ENCODE data around the gene ZKSCAN5.
A peak's percentile ranks its signal among the peaks of the same experiment; 100 is the strongest.

ZKSCAN5 gene

DNA sequence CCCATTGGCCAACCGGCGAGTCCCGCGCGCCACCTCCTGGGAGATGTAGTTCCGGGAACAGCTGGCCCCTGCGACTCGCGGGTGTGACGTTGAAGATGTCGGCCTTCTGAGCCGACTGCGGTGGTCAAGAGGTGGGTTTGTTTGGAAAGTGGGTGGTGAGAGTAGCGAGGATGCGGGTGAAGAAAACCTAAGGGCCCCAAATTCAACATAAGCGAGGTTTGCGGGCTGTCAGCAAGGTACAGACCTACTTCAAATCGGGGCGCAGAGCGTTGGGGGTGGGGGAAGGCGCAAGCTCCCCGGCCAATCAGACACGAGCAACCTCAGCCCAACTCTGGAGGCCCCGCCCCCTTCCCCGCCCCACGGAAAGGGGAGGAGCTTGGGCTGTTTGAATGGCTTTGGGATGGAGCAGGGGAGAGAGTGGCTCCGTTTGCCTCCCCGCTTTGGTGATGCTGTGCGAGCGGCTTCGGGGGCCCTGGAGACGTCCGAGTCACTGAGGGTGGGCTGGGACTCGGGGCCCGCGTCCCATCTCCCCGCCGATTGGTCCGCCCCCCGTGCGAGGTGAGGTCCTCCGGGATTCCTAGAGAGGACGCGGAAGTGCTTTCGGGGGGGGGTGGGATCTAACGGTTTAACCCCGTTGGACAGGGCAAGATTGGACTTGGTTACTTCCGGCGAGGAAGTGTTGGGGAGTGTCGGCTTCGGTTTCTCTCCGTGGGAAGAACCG, at the start of gene ZKSCAN5:
Gene ZKSCAN5, plus strand, starts transcription at position 60 of the 721 bp plus-strand sequence. CDS start 1,383 bp downstream, outside the sequence.
- DNase-seq (ENCODE audit: low read depth in 2 of 2) = peak; percentile 93 to 95

DNA sequence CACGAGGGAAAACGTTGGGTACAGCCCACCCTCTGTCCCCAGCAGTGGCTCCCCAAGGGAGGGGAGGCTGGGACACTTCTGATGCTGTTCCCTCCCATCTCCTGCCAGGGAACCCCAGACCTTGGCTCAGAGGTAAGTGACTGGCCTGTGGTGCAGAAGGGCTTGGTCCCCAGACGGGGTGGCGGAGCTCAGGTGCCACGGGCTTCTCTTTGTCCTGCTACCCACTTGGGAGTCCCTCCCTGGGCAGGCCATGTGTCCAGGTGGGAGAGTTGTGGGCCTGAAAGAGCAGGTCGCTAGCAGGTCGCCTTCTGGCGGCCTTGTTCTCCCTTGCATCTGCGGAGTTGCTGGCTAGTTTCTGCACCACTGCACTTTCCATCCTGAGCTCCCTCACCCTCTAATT, 48.6 kb upstream of the ZKSCAN5 start:
- no peak for DNase-seq (ENCODE audit: low read depth in 2 of 2)

DNA sequence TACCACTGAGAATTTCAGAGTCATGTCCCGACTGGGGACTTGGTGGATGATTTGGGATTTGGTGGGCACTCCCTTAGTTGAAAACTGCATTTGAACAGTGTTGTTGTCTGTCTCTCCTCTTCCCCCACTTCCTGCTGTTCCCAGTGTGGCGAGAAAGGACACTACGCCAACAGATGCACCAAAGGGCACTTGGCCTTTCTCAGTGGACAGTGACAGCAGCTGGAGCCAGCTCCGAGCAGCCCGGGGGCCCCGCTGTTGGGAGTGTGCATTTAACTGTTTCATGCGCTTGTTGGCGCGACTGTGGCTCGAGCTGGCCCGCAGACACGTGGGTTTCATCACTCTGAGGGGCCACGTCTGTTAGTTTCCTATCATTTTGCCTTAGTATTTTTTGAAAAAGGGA, 48.2 kb upstream of the ZKSCAN5 start:
- DNase-seq (ENCODE audit: low read depth in 2 of 2) = no peak

DNA sequence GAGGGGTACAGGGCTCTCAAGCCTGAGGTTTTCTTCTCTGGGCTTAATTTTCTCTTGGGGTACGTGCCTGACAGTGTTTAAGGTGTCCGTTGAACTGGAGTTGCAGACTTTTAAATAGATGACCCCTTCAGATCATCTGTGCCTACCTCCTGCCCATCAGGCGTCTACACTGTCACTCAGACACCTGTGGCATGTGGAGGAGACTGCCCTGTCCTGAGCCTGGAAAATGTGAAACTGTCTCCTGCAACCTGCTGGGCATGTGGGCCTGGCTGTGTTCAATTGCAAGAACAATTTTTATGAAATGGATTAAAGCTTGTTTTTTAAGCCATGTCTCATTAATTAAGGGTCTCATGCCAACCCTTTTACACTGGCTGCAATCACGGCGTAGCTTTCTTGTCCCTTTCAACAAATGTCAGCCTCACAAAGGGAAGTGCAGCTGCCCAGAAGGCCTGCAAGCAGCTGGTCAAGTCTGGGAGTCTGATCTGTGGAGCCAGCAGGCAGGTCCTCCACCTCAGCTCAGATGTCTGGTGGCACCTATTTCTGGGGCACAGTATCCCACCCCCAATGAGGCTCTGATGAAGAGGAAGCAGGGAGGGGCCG, 47.3 kb upstream of the ZKSCAN5 start:
- DNase-seq (ENCODE audit: low read depth in 2 of 2) = no peak

DNA sequence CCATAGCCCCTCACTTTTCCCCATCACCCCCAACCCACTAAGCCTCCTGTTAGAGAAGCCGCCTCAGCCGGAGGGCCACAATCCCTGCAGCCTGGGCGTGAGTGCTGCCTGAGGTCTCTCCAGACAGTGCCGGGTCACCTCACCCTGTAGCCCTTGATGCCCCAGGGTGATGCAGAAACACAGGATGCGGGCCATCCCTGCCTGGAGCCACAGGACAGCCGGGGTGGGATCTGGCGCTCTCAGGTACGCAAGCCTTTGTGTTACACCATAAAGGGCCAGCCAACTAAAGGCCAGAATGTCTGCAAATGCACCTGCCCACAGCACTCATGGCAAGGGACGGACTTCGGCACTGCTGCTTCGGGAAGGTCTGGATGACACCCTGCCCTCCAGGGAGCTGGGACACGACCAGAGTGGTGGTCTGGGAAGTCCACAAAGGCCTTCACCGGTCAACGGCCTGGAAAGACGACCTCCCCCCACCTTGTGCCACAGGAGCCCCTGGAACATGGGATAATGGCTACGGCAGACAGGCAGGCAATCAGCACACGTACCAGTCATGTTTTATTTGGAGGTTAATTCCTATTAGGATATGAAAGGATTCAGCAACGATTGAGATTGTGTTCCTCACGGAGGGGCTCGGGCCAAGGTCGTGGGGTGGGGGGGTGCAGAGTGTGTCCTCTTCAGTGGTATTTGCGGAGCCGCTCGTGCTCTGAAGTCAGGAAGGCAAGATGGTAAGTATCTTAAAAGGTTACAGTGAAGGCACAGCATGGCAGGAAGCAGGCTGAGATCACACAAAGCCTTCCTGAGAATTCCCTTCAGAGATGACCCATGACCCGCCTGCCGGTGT, 46.6 kb upstream of the ZKSCAN5 start:
- no peak for DNase-seq (ENCODE audit: low read depth in 2 of 2)

DNA sequence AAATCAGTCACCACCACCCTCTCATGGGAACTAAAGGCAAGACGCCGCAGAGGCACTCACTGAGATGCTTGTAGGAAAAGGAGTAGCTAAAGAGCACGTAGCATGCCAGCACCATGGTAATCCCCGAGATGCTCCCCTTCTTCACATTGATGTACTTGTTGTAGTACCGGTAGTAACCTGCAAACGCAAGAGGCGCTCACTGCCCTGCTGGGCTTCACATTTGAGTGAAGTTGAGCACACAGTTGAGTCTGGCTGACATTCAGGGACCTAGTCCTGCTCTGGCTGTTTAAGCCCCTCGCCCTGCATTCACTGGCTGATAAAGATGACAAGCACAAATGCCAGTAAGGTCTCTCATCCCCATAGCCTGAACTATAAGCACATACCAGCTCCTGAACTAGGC, 45.4 kb upstream of the ZKSCAN5 start:
- no peak for DNase-seq (ENCODE audit: low read depth in 2 of 2)

DNA sequence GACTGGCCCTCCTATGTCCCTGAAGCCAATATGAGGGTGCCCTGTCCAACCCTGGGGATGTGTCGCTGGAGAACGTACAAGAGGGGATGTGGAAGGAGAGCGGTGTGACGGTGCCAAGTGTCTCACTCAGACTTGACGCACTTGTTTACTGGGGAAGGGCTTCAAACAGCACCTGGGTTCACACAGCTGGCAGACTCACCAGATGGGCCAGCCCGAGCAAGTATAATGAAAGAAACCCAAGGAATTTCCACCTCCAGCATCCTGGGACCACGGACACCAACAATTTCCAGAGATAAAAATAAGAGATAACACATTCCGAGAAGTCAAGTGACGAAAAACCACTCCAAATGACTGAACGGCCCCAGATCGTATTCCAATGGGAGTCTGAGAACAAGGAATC, 43.8 kb upstream of the ZKSCAN5 start:
- DNase-seq (ENCODE audit: low read depth in 2 of 2) = no peak

DNA sequence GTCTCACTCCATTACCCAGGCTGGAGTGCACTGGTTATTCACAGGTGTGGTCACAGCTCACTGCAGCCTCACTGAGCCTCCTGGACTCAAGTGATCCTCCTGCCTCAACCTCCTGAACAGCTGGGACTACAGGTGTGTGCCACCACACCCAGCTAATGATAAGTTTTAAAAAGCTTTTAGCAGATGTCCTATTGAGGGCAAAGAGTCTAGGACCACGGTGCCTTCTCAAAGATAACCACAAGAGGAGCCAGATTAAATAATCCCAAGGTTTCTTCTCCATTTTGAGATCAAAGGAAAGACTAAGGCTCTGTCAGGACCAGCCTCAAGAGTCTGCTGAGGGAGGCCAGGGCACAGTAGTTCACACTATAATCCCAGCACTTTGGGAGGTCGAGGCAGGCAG, 43.2 kb upstream of the ZKSCAN5 start:
- DNase-seq (ENCODE audit: low read depth in 2 of 2) = no peak

DNA sequence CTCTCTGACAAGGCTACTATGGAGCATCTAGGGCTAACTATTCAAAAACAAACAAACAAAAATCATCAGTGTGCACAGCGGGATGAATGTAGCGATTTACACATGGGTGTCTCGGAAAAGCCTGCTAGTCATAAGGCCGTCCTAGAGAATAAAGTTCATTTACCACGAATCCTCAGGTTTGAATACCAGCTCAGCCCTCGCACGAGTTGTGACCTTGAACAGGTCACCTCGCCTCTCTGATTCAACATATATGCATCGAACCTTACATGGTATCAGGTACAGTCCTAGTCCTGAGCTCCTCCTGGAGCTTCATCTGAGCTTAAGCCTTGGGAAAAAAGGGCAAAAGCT, 39.1 kb upstream of the ZKSCAN5 start:
- DNase-seq (ENCODE audit: low read depth in 2 of 2) = no peak

DNA sequence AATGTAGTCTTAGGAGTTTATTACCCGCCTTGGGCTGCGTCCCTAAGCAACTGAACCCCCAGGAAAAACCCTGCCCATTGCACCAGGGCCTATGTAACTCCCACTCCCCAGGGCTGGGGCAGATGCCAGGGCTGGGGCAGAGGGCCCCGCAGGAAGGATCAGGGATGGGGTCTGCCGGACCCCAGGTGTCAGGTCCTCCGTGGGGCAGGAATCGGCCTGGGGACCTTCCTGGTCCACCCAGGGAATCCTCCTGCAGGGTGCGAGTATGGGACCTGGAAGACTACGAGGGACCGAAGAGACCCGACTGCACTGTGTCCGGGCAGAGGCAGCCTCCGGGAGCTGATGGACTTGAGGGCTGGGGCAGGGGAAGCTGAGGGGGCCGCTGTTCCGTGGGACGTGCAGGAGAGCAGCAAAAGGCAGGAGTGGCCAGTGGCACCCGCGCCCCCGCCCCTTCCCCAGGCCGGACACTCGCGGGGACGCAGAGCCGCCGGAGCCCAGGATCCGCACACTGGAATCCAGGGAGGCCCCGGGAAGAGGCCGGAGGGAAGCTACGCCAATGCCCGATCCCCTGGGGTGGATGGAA, 36.0 kb upstream of the ZKSCAN5 start:
- DNase-seq (ENCODE audit: low read depth in 2 of 2) = no peak

DNA sequence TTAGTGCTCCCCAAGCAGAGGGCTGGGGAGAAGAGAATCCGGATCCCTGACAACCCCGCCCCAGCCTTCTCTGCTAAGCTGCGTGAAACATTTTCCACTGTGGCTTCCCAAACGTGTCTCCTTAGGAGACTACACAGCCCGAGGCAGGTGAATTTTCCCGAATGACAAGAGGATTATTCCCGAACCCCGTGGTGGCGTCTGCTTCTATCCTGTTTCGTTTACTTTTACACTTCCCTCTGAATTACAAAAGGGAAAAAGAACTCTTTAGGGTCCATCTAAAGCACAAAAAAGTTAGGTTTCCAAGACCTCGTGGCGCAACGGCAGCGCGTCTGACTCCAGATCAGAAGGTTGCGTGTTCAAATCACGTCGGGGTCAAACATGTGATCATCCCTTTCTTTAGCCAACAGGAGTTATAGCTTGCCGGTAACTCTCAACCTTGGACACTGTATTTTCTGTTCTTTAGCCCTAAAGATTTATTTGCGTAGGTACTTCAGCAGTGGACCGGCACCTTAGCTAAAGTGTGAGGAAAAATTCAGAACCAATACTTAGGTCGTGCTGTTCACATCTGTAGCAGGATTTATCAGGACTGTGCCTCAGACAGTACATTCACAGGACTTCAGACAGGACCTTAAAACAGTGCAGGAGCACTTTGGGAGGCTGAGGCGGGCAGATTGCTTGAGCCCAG, 34.9 kb upstream of the ZKSCAN5 start:
- DNase-seq (ENCODE audit: low read depth in 2 of 2) = no peak

DNA sequence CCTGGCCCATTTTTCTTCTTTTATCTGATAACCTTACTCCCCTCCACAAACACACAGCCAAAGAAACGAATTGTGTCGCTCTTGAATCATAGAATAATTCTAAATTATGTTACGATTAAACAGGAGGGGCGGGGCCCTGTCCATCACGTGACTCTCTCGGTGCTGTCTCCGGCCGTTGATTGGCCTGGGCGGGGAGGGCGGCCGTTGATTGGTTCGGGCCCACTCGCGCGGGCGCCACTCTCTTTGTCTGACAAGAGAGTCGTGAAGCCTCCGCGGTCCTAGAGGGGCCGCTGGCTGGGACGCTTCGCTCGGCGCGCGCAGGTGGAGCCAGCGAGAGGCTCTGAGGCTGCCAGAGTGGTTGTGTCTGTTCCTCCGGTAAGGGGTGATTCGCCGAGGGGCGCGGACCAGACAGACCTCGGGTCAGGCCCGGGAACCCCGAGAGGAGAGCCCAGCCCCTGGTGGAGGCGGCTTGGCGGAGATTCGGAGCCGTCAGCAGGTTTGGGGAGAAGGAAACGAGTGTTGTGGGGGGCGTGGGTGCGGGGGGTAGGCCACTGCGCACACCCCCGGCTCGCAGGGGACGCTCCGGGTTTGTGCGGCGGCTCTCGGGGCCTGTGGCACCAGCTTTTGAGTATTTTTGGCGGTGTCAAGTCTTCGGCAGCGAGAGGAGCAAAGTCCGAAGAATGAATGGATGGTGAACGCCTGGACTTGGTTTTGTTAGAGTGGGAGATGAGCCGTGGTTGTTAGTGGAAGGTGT, 31.7 kb upstream of the ZKSCAN5 start, which contains the start of gene ZNF789:
Gene ZNF789, plus strand, starts transcription at position 330 of the 754 bp plus-strand sequence. CDS start 3,567 bp downstream, outside the sequence.
- peak; percentile 97 for DNase-seq (ENCODE audit: low read depth in 2 of 2)

DNA sequence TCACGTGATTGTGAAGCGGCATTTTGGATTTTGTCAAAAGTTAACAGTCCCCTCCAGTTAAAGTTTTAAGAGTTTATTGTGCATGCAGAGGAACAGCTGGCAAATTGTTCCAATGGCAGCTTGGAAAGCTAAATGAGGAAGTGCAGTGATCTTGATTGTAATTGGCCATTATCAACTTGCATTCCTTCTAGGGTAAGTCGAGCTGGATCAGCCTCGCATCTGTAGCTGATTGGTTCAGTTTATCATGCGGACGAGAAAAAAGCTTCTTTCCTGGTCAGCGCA, 31.2 kb upstream of the ZKSCAN5 start:
- no peak for DNase-seq (ENCODE audit: low read depth in 2 of 2)

DNA sequence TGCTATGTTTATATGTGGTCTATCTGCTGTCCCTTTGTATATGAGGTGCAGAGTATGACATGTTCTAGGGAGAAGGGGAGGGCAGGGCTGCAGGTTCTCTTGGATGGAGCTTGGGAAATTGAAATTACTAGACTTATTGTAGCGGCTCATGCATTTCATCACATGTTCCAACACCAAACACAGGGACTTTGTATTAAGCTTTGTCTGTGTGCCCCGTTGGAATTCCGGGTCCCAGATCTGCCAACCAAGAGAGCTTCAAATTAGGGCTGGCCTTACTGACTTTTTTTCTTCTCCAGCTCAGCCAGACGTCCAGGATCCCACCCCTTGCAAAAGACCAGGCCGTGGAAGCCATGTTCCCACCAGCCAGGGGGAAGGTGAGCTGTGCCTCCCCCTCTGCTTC, 28.4 kb upstream of the ZKSCAN5 start:
- no peak for DNase-seq (ENCODE audit: low read depth in 2 of 2)

DNA sequence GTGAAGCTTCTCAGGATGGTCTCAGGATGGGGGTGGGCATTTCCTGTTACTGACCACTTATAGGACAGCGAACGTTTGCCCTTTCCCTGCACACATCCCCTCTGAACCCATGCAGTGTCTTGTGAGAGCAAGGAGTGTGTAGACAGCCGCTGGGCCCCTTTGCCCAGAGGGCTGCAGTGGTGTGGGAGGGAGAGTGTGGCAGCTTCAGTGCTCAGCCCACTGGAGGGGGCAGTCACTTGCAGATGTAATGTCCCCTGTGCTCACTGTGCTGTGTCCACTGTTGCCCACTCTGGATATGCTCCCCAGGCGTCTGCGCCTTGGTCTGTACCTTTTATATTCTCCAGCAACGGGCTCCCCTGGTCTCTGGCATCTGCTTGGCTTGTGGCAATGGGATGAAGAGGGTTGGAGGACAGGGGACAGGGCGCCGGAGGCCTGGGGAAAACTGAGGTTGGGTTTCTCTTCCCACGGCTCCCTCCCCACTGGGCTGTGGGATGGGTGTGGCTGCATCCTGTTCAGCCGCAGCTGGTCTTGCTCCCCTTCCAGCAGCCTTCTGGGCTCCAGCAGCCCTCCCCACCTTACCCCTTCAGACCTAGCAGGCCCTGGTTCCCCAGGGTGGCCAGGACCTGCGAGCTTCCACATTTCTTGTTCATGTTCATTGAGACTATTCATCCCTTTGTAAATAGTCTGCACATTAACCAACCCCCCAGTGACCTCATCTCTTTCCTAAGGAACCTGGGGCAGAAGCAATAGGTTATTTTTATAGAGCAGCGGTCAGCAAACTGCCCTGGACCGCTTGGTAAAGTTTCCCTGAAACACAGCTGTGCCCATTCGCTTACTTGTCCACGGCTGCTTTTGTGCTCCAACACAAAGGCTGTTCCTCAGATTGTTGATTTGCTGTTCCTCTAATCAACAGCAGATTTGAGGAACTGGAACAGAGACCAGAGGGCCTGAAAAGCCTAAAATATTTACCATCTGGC, 25.7 kb upstream of the ZKSCAN5 start:
- DNase-seq (ENCODE audit: low read depth in 2 of 2) = no peak

DNA sequence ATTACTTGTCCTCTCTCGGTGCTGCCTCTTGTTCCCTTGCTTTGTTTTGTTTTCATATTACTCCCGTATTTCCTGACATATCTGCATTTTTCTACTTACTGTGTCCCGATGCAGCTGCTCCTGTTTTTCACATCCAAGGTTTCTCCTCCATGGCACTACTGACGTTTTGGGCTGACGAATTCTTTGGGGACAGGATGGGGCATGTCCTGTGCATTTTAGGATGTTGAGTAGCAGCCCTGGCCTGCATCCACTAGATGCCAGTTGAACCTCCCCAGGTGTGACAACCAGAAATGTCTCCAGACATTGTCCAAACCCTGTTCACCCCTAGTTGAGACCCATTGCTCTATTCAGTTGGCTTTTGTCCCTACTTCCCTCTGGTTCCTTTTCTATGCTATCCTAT, 19.4 kb upstream of the ZKSCAN5 start:
- no peak for DNase-seq (ENCODE audit: low read depth in 2 of 2)

DNA sequence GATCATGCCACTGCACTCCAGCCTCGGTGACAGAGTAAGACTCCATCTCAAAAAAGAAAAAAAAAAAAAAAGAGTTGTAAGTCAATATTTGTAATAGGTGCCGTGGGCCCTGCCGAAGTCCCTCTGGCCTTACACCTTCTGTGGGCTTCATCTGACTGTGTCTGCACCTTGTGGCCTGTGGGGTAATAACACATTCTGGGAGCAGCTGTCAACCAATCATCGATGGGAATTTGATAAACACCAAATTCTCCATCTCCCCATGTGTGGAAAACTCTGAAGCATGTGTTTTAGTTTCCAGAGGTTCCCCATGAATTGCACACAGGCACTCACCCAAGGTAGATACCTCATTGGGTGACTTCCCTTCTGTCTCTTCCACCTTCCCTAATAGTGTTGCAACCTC, 15.2 kb upstream of the ZKSCAN5 start:
- DNase-seq (ENCODE audit: low read depth in 2 of 2) = no peak

DNA sequence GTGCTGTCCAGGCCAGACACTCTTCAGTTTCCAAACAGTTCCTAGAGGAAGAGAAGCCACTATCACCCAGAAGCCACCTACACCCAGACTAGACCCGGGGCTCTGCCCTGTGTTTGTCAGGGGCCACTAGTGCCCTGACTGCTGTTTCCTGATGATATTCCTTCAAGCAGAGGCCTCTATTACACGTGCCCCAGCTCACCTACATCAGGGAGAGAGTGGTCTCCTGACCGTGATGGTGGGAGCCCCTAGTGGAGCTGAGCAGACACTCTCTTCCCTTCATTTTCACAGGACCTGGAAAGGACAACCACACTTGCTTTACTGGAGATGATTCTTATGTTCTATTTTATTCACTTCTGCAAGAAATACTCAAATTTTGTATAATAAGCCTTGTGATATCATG, 13.6 kb upstream of the ZKSCAN5 start:
- no peak for DNase-seq (ENCODE audit: low read depth in 2 of 2)

DNA sequence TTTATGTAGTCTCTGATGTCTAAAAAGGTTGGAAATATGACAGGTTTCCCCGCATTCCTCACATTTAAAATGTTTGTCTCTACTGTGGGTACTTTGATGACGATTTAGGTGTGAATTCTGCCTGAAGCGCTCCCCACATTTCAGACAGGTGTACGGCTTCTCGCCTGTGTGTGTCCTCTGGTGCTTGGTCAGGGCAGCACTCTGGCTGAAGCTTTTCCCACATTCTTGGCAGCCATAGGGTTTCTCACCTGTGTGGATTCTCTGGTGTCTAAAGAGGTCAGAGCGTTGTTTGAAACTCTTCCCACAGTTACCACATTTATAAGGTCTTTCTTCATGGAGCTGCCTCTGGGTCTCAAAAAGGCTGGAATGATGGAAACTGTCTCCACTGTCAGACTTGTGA, 10.6 kb upstream of the ZKSCAN5 start:
- no peak for DNase-seq (ENCODE audit: low read depth in 2 of 2)

Measured in stimulated activated CD8-positive, alpha-beta memory T cell treated with anti-CD3 and anti-CD28 coated beads, Interleukin-15, amount 100 ng/mL, for 48 hours (primary cell).